ENCODE results near the gene GTF3C2. TPM values are rescaled to one million over a fixed set of nuclear protein-coding genes. Genes with fewer than 3 reads are reported as not detected.

The GTF3C2 gene
- total and polyA plus RNA-seq, 2 of the 4 experiments (the other 2 are of a cell fraction), result 25.5 to 36.9 TPM

- Histone ChIP-seq H4K5ac (ENCODE audit: low read depth, low read length) (no peak overlapping the region), H4K20me1 (ENCODE audit: insufficient read depth, low read length) (peaks cover 10% of the 10 kb centered on the region), H3K36me3 (ENCODE audit: control insufficient read depth, insufficient read depth, low read length) (peaks cover 8% of the 10 kb centered on the region), H3K27ac (ENCODE audit: insufficient read depth, low read length) (no peak overlapping the region), H3K18ac (ENCODE audit: low read depth, low read length) (no peak overlapping the region), H3K4me3 (ENCODE audit: insufficient read depth, low read depth, low read length) (no peak overlapping the region), H3K27me3 (ENCODE audit: control insufficient read depth, insufficient read depth, low read length) (peaks cover 41% of the 10 kb centered on the region), H2BK120ac (ENCODE audit: low read depth, low read length) (no peak overlapping the region), H3K4ac (ENCODE audit: low read depth, low read length) (no peak overlapping the region), H3K4me1 (ENCODE audit: control insufficient read depth, insufficient read depth, low read length) (no peaks in the 10 kb centered on the region; the same call in 1 of the 2 replicates), H3K9ac (ENCODE audit: low read depth, low read length) (no peak overlapping the region), H2BK15ac (ENCODE audit: low read depth, low read length) (no peak overlapping the region), H2BK20ac (ENCODE audit: low read depth, low read length) (no peak overlapping the region), H4K8ac (ENCODE audit: low read depth in 2 of 2, low read length in 2 of 2) (no peak overlapping the region), H2AFZ (replicated peaks; ENCODE audit: low read length, poor library complexity) (no peak overlapping the region), H2BK5ac (ENCODE audit: low read depth, low read length, poor library complexity, severe bottlenecking) (no peak overlapping the region), H4K91ac (ENCODE audit: insufficient read depth, low read depth, low read length) (no peak overlapping the region), H2AK5ac (ENCODE audit: low read depth, low read length) (no peak overlapping the region), H2AK9ac (replicated peaks; ENCODE audit: low read depth, low read length, poor library complexity) (no peak overlapping the region), H3K56ac (ENCODE audit: extremely low read depth, insufficient read depth, low read length) (no peak overlapping the region), H3K4me2 (ENCODE audit: low read depth, low read length) (no peak overlapping the region), H3K9me3 (ENCODE audit: control insufficient read depth, insufficient read depth, low read length) (no peaks in the 10 kb centered on the region; the same call in 1 of the 2 replicates), H3K14ac (replicated peaks; ENCODE audit: low read depth, low read length) (no peak overlapping the region), H3K23ac (ENCODE audit: low read depth, low read length) (no peak overlapping the region), H3K9me1 (ENCODE audit: insufficient read depth, low read length) (no peaks in the 10 kb centered on the region; the same call in 1 of the 2 replicates), H3K79me1 (ENCODE audit: low read depth in 1 of 2, low read length in 2 of 2) (no peaks in the 10 kb centered on the region)
- dilution Hi-C loops (cut with HindIII; ENCODE audit: low sequenced_read_pairs, unreplicated experiment) (no loop called here), in situ Hi-C loops (cut with MboI; ENCODE audit: low sequenced_read_pairs) (no loop called here), intact Hi-C loops (cut with micrococcal nuclease) (no loop called here)
- no peak for DNase-seq
- no TSS peak for BruUV-seq (replicated peaks)
- TF ChIP-seq, protein P1, sequence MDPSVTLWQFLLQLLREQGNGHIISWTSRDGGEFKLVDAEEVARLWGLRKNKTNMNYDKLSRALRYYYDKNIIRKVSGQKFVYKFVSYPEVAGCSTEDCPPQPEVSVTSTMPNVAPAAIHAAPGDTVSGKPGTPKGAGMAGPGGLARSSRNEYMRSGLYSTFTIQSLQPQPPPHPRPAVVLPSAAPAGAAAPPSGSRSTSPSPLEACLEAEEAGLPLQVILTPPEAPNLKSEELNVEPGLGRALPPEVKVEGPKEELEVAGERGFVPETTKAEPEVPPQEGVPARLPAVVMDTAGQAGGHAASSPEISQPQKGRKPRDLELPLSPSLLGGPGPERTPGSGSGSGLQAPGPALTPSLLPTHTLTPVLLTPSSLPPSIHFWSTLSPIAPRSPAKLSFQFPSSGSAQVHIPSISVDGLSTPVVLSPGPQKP (IDR thresholded peaks at IDR 0.05; ENCODE audit: borderline replicate concordance, low read depth, low read length), result no peak
- ATAC-seq (ENCODE audit: low read depth), result no peak
- CTCF ChIA-PET, result no interaction called here
- POLR2A ChIA-PET (ENCODE audit: unreplicated experiment), result no interaction called here
- 32% methylated on average over 5 of the region's 26 CpGs; no CpG with 5 or more reads in 1 of the 2 experiments for WGBS, 2 experiments (ENCODE audit: extremely low coverage in 2 of 2, insufficient read length in 1 of 2)
Observed at GRCh38 chr2:27306136-27306535, 50.4 kb downstream of the GTF3C2 start.

Data from IMR-90 (cell line).